ENCODE data around the gene ZC3H7A.
A peak's percentile ranks its signal among the peaks of the same experiment; 100 is the strongest.

ZC3H7A gene

GRCh38 chr16:11735787-11736186 is 61.3 kb downstream of the ZC3H7A start:
- DNase-seq: no peak

- DNase-seq: no peak
Measured at GRCh38 chr16:11734653-11735043, 62.4 kb downstream of the ZC3H7A start.

DNA sequence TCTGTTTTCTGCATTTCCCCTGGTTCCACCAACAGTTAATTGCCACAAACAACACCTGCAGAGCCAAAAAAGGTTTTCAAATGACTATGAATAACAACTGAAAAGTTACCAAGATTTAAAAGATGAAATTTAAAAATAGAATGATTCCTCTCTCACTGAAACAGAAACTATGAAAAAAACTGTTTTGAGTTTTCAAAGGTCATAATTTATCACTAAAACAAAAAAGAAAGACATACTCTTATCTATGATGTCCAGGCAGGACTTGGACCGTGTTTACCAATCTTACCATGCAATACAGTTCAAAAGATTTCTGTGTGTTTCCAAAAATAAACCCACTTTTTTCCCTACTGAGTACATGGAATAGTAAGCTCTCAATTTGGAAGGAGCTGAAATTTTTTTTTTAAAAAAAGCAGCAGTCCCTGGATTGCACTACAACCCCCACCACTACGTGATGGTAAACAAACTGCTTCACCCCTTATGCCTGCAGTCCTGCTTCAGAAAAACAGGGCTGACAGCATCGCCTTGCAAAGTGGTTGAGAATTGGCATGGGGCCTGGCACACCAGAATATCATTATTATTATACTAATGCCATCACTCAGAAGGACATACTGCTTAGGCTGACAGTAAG is 62.9 kb downstream of the ZC3H7A start:
- no peak for DNase-seq

DNA sequence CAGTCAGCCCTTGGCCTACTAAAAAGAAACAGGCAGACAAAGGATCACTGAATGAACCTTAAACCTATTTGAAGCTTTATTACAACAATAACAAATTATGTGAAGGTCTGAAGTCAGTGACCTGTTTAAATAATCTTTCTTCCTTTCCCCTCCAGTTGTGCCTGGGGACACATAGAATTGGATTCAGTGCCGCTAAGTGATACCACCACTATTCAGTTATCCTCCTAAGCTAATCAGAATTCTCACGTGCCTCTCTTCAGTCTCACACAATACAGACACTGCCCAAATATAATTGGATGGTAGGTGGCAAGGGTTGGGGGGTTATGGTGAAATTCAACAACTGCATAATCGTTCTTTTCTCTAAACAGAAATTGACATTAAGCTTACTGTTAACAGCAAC is 65.8 kb downstream of the ZC3H7A start:
- no peak for DNase-seq

- DNase-seq: no peak
Measured at GRCh38 chr16:11729787-11730186, 67.3 kb downstream of the ZC3H7A start.

DNA sequence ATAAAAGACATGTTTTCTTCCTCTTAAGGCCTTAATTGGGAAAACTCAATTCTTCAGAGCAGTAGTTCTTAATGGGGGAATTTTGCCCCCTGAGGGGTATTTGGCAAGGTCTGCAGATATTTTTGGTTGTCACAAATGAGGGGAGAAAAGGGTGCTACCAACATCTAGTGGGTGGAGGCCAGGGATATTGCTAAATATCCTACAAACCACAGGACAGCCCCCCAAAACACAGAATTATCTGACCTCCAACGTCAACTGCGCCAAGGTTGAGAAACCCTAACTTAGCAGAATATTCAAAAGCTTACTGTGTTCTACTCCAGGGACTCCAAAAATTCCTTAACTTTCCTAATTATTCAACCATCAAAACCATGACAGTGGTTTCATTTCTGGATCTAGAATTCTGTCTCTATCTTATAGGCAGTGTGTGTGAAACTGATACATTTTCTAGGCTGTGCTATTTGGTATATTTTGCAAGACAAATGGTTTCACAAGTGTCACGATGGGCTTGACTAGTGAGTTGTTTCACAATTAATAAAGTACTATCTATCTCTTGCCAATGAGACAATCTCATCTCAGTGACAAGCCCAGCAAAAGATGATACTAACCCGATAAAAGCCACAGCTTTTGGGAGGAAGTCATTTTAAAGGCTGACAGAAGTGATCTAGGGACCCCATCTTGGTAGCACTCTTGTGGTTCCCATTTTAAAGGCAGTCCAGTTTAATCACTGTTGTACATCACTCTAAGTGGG is 69.1 kb downstream of the ZC3H7A start:
- no peak for DNase-seq

GRCh38 chr16:11726008-11726407 is 71.0 kb downstream of the ZC3H7A start:
- no peak for DNase-seq

DNA sequence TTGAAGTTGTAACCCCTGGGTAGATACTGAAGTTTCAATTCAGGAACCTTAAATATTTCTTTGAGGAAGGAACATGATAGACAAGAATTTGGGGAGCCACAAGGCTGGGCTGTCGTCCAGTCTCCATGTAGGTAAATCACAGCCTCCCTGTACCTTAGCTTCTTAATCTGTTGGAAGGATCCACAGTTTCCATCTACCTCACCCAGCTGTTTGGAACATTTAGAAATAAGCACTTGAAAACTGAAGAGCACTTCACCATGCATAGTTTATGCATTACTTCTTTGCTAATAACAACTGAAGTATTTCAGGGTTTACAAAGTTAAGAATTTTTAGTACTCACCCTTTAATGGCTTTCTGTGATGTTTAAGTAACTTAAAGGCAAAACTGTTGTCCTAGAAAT is 71.6 kb downstream of the ZC3H7A start:
- DNase-seq: peak in 1 of 2 experiments; percentile 15

GRCh38 chr16:11722468-11722808 is 74.6 kb downstream of the ZC3H7A start:
- DNase-seq: no peak

- DNase-seq: no peak
Measured at GRCh38 chr16:11721781-11722467, 75.1 kb downstream of the ZC3H7A start.

DNA sequence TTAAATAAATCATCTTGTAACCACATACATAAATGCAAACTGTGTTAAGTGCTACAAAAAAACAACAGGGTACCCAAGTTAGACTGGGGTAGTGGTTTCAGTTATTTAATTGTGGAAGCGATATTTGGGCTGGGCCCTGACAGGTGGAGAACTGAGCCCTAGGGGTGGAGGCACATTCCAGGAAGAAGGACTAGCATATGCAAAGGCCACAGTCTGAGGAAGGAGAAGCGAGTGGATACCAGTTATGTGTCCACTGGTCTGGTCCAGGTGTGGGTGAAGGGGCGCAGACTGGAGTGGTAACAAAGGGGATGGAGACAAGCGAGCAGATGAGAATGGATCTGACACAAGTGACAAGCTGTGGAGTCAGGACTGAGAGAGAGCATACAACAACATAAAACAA is 77.3 kb downstream of the ZC3H7A start:
- no peak for DNase-seq

DNA sequence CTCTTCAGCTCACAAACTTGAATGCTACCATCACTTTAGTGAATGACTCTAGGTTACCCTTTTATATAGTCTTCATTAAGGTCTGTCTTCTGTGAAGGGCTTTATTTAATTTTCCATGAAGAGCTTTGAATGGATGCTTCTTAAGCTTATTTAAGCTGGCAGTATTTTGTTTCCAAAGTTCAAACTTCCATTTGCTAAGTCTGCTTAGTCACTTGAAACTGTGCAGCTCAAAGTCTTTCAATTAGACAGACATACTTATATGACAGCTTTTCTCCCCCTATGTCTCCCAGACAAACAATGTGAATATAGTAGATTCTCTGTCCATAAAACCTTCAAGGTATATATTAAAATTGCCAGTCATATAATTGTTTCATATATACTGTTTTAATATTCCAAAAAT is 77.9 kb downstream of the ZC3H7A start:
- DNase-seq: no peak

DNA sequence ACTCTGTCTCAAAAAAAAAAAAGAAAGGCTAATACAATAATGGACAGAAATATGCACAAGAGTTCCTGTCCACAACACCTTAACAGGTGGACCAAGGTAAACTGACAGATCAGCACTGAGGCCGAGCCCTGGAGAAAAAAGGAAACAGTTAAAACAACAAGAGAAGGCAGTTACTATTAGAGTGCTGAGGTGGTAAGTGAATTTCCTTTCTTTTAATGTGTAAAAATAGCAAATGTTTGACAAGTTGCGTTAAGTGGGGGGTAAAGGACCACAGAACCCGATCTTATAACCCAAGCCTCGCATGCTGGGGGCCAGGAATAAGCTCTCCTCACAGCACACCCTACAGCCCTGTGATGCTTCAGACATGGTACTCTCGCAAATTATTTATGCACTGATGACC is 79.2 kb downstream of the ZC3H7A start:
- no peak for DNase-seq

DNA sequence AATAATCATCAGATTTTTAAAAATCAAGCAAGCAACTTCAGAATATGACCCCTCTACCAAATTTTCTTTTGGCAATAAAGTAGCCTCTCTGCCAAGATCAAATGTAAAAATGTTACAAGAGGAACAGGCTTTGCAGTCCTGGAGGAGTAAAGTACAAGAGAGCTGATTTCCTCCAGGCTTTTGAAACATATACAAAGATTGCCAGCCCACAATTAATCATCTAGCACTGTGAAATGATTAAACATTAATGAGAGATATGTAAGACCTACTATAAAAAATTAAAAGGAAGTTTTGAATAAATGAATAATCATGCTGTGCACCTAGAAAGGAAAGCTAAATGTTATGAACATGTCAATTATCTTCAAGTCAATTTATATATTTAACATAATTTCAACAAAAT is 80.7 kb downstream of the ZC3H7A start:
- no peak for DNase-seq

- no peak for DNase-seq
Measured at GRCh38 chr16:11715246-11715947, 81.7 kb downstream of the ZC3H7A start.

GRCh38 chr16:11712122-11712521 is 84.9 kb downstream of the ZC3H7A start:
- DNase-seq: no peak

- DNase-seq: no peak
Measured at GRCh38 chr16:11711662-11712061, 85.4 kb downstream of the ZC3H7A start.

GRCh38 chr16:11708421-11708820 is 88.6 kb downstream of the ZC3H7A start:
- DNase-seq: no peak

- no peak for DNase-seq
Measured at GRCh38 chr16:11707679-11708197, 89.3 kb downstream of the ZC3H7A start.

DNA sequence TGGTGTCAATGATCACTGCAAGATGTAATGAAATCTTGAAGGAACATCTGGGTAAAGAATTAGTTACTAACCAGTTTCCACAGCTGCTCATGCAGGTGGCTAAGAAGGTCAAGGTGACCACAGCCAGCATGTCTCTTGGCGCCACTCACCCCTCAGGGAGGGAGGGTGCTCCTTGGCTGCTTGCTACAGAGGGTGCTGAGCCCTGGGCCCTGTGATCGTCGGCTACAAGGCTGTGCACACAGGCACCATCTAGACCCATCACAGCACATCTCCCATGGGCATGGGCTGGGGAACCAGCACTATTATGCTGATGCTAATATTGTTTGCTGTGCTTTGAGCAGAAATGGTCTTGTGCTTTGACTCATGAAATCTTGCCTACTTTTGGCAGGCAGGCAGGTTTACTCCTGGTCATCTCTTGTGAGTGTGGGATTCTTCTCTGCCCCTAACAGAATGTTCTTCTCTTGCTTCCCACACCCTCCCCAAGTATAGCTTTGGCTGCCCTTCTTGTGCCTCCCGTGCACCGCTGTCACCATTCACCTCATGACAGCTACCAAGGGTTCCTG is 90.8 kb downstream of the ZC3H7A start:
- no peak for DNase-seq

- no peak for DNase-seq
Measured at GRCh38 chr16:11705311-11706025, 91.6 kb downstream of the ZC3H7A start.
